Left lung (tissue), 10 donors: Measurements from ENCODE around the gene TMEM208. TPM values are rescaled to one million over a fixed set of nuclear protein-coding genes. Genes with fewer than 3 reads are reported as not detected.

Experiments
- ATAC-seq: fragments of 200-7000 bp; cut with Tn5 transposase; one replicate; pipeline ENCODE4 v1.9.1; 2020; ENCODE audit warnings: moderate library complexity
- DNase-seq, 4 donors: peaks; one replicate each; pipeline ENCODE4 v3.0.0-alpha.2; 2013 to 2020
- H3K27ac ChIP-seq, 2 donors: fragments of 200-600 bp; sonication (generic) in 1 of 2; one replicate each; pipeline versions ENCODE4 v1.5.0 to v1.8.0; 2020 to 2021
- H3K27me3 ChIP-seq, 2 donors: fragments of 200-600 bp; sonication (generic) in 1 of 2; one replicate each; pipeline versions ENCODE4 v1.5.0 to v1.8.0; 2020 to 2021
- H3K36me3 ChIP-seq, 2 donors: fragments of 200-600 bp; sonication (generic) in 1 of 2; one replicate each; pipeline versions ENCODE4 v1.5.0 to v1.8.0; 2020 to 2021
- H3K4me1 ChIP-seq, 2 donors: fragments of 200-600 bp; one replicate each; pipeline ENCODE4 v1.8.0; 2021
- H3K4me3 ChIP-seq, 2 donors: fragments of 200-600 bp; sonication (generic) in 1 of 2; one replicate each; pipeline versions ENCODE4 v1.5.0 to v1.8.0; 2020 to 2021; ENCODE audit warnings: mild to moderate bottlenecking in 1 of 2
- H3K9me3 ChIP-seq, 2 donors: fragments of 200-600 bp; sonication (generic) in 1 of 2; one replicate each; pipeline versions ENCODE4 v1.5.0 to v1.8.0; 2020 to 2021
- intact Hi-C, 2 donors: fragments of 100-400 bp; cut with DNase I; formaldehyde crosslinking; loops; one replicate each; pipeline versions ENCODE4 v1.11.2 to v1.14.2; 2022
- polyA plus RNA-seq, 6 donors: library from polyadenylated mRNA; unstranded; fragments of 120-200 nt; gene quantifications; one replicate each; pipeline ENCODE4 v1.2.1, GENCODE V29; 2013; ENCODE audit not compliant: insufficient read length in 6 of 6
- total RNA-seq, 2 donors: library from RNA; stranded (reverse); fragmentation: NEBNext Ultra II Directional; extraction: Animal tissue kit (Norgen Biotek cat#: 25700); gene quantifications; one replicate each; pipeline ENCODE4 v1.2.1, GENCODE V29; 2021
- TF ChIP-seq, protein P1 (sequence below), 2 donors: fragments of 200-600 bp; sonication (generic) in 1 of 2; IDR thresholded peaks; one replicate each; pipeline versions ENCODE4 v1.5.0 to v1.8.0; 2021; ENCODE audit warnings: antibody characterized with exemption in 2 of 2
- donor health status: DM: no; HTN: yes; CAD: no.
- donor health status: DM: no; HTN: no; CAD: no.

The TMEM208 gene
- total and polyA plus RNA-seq, 8 donors = 23.1 to 56.9 (median 25.6) TPM

- DNase-seq (peak in 1 of 4 donors; percentile 61), ATAC-seq (no peak)
- intact Hi-C loops = no loop called here
- TF ChIP-seq, protein P1, sequence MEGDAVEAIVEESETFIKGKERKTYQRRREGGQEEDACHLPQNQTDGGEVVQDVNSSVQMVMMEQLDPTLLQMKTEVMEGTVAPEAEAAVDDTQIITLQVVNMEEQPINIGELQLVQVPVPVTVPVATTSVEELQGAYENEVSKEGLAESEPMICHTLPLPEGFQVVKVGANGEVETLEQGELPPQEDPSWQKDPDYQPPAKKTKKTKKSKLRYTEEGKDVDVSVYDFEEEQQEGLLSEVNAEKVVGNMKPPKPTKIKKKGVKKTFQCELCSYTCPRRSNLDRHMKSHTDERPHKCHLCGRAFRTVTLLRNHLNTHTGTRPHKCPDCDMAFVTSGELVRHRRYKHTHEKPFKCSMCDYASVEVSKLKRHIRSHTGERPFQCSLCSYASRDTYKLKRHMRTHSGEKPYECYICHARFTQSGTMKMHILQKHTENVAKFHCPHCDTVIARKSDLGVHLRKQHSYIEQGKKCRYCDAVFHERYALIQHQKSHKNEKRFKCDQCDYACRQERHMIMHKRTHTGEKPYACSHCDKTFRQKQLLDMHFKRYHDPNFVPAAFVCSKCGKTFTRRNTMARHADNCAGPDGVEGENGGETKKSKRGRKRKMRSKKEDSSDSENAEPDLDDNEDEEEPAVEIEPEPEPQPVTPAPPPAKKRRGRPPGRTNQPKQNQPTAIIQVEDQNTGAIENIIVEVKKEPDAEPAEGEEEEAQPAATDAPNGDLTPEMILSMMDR (IDR thresholded peaks at IDR 0.05) = no peak
- peak overlapping the region in 1 of 2 donors; percentile 99 for H3K4me3 ChIP-seq
- peaks cover 15 to 25% of the 10 kb centered on the region in 2 donors for H3K4me1 ChIP-seq
- H3K9me3 ChIP-seq = no peaks in the 10 kb centered on the region
- peak overlapping the region in 1 of 2 donors; percentile 83 for H3K27ac ChIP-seq
- no peaks in the 10 kb centered on the region for H3K27me3 ChIP-seq
- H3K36me3 ChIP-seq = peaks cover 3 to 52% of the 10 kb centered on the region in 2 donors
These were observed 1.3 kb downstream of the TMEM208 start for GRCh38 chr16:67228034-67228785.

GRCh38 chr16:67228905-67229304, 2.0 kb downstream of the TMEM208 start:
- Histone ChIP-seq H3K4me1 (peaks cover 15 to 25% of the 10 kb centered on the region in 2 donors), H3K4me3 (no peak overlapping the region), H3K9me3 (no peaks in the 10 kb centered on the region), H3K36me3 (peaks cover 3 to 59% of the 10 kb centered on the region in 2 donors), H3K27ac (no peak overlapping the region), H3K27me3 (no peaks in the 10 kb centered on the region)
- TF ChIP-seq, protein P1 (IDR thresholded peaks at IDR 0.05) = no peak
- no peak for ATAC-seq
- DNase-seq = peak in 1 of 4 donors; percentile 60
- intact Hi-C loops = no loop called here

- peaks cover 3 to 71% of the 10 kb centered on the region in 2 donors for H3K36me3 ChIP-seq
- H3K27me3 ChIP-seq = no peaks in the 10 kb centered on the region
- ATAC-seq (no peak), DNase-seq (peak in 1 of 4 donors; percentile 78)
- TF ChIP-seq, protein P1 (IDR thresholded peaks at IDR 0.05) = no peak
- H3K9me3 ChIP-seq = no peaks in the 10 kb centered on the region
- H3K4me1 ChIP-seq = peaks cover 15 to 25% of the 10 kb centered on the region in 2 donors
- intact Hi-C loops = no loop called here
- H3K27ac ChIP-seq = no peak overlapping the region
- H3K4me3 ChIP-seq = no peak overlapping the region
These were observed 3.2 kb downstream of the TMEM208 start for GRCh38 chr16:67229906-67230808.

DNA sequence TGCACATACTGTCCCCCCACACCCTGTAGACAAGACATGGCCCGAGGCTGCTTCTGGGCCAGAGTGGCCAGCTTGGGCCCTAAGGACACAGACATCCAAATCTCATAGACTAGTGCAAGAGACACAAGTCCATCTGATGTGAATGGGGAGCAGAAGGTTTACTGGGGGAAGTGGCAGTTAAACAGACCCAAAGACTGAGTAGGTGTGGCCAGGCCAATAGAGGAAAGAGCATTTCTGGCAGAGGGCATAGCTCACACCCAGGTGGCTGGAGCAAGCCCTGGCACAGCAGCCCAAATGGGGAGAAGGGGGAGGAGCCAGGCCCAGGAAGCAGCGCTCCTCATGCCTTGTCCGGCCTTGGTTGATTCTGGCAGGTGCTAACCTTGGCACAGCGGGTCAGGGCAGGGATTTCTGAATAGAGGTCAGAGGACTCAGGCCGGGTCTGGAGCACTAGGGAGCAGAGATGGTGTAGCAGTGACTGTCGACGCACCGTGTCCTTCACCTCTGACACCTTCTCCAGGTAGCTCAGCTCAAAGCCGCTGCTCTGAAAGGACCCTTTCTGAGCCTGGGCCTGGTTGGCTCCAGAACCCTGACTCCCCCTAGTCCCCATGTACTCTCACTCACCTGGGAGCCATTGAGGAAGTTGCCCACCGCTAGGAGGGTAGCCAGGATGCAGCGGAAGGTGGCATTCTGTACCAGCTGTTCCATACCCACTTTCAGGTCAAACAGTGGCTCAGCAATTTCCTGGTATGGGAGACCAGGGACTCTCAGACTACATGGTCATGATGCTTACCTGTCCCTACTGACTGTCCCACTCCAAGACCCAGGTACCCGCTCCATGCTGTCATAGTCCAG, 4.1 kb downstream of the TMEM208 start:
- peaks cover 3 to 80% of the 10 kb centered on the region in 2 donors for H3K36me3 ChIP-seq
- ATAC-seq = no peak
- no peak overlapping the region for H3K27ac ChIP-seq
- DNase-seq = peak in 1 of 4 donors; percentile 35
- intact Hi-C loops = no loop called here
- TF ChIP-seq, protein P1 (IDR thresholded peaks at IDR 0.05) = no peak
- H3K27me3 ChIP-seq = no peaks in the 10 kb centered on the region
- H3K9me3 ChIP-seq = no peaks in the 10 kb centered on the region
- peaks cover 8 to 17% of the 10 kb centered on the region in 2 donors for H3K4me1 ChIP-seq
- H3K4me3 ChIP-seq = no peak overlapping the region
